Liver (tissue), 3 donors: ENCODE measurements around the gene TMEM163.

Experiments used
- CTCF ChIP-seq: fragments of 150-350 bp; IDR thresholded peaks from 2 replicates; pipeline ENCODE4 v1.5.1; 2017; ENCODE audit warnings: improper control_type of control experiment, low read depth, low read length; ENCODE audit not compliant: missing input control
- FOXA1 ChIP-seq: IDR thresholded peaks from 2 replicates; pipeline ENCODE4 v1.6.1; 2016; ENCODE audit warnings: antibody characterized with exemption
- FOXA2 ChIP-seq: IDR thresholded peaks from 2 replicates; pipeline ENCODE4 v1.6.1; 2016; ENCODE audit warnings: antibody characterized with exemption
- HNF4A ChIP-seq, 2 donors: conservative IDR thresholded peaks; 2 replicates each; pipeline ENCODE4 v1.6.1; 2016; ENCODE audit warnings: antibody characterized with exemption in 2 of 2, mild to moderate bottlenecking in 2 of 2
- JUND ChIP-seq, 2 donors: IDR thresholded peaks; 2 replicates each; pipeline ENCODE4 v1.6.1; 2016; ENCODE audit warnings: antibody characterized with exemption in 2 of 2
- NR2F2 ChIP-seq: IDR thresholded peaks from 2 replicates; pipeline ENCODE4 v1.6.1; 2016; ENCODE audit warnings: antibody characterized with exemption
- RXRA ChIP-seq, 2 donors: IDR thresholded peaks; 2 replicates each; pipeline ENCODE4 v1.6.1; 2017 to 2018; ENCODE audit warnings: antibody characterized with exemption in 2 of 2, mild to moderate bottlenecking in 1 of 2
- SP1 ChIP-seq: IDR thresholded peaks from 2 replicates; pipeline ENCODE4 v1.6.1; 2018; ENCODE audit warnings: antibody characterized with exemption, mild to moderate bottlenecking
- TAF1 ChIP-seq: conservative IDR thresholded peaks from 2 replicates; pipeline ENCODE4 v1.6.1; 2016; ENCODE audit warnings: antibody characterized with exemption, mild to moderate bottlenecking
- YY1 ChIP-seq: IDR thresholded peaks from 2 replicates; pipeline ENCODE4 v1.6.1; 2016; ENCODE audit warnings: antibody characterized with exemption, mild to moderate bottlenecking
- TF ChIP-seq, protein P1 (sequence below): IDR thresholded peaks from 2 replicates; pipeline ENCODE4 v1.6.1; 2016; ENCODE audit warnings: antibody characterized with exemption, mild to moderate bottlenecking
- TF ChIP-seq, protein P2 (sequence below): IDR thresholded peaks from 2 replicates; pipeline ENCODE4 v1.6.1; 2016; ENCODE audit warnings: antibody characterized with exemption
- donor health status: healthy.
- donor health status: healthy.

GRCh38 chr2:134676960-134677359 is 41.8 kb downstream of the TMEM163 start:
- TF ChIP-seq CTCF, result no peak
- TF ChIP-seq, protein P1, sequence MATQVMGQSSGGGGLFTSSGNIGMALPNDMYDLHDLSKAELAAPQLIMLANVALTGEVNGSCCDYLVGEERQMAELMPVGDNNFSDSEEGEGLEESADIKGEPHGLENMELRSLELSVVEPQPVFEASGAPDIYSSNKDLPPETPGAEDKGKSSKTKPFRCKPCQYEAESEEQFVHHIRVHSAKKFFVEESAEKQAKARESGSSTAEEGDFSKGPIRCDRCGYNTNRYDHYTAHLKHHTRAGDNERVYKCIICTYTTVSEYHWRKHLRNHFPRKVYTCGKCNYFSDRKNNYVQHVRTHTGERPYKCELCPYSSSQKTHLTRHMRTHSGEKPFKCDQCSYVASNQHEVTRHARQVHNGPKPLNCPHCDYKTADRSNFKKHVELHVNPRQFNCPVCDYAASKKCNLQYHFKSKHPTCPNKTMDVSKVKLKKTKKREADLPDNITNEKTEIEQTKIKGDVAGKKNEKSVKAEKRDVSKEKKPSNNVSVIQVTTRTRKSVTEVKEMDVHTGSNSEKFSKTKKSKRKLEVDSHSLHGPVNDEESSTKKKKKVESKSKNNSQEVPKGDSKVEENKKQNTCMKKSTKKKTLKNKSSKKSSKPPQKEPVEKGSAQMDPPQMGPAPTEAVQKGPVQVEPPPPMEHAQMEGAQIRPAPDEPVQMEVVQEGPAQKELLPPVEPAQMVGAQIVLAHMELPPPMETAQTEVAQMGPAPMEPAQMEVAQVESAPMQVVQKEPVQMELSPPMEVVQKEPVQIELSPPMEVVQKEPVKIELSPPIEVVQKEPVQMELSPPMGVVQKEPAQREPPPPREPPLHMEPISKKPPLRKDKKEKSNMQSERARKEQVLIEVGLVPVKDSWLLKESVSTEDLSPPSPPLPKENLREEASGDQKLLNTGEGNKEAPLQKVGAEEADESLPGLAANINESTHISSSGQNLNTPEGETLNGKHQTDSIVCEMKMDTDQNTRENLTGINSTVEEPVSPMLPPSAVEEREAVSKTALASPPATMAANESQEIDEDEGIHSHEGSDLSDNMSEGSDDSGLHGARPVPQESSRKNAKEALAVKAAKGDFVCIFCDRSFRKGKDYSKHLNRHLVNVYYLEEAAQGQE, result no peak
- TF ChIP-seq JUND (IDR thresholded peaks at IDR 0.05), result no peak
- TF ChIP-seq YY1, result no peak
- no peak for TF ChIP-seq HNF4A (conservative IDR thresholded peaks at IDR 0.05)
- no peak for TF ChIP-seq FOXA1
- no peak for TF ChIP-seq FOXA2
- TF ChIP-seq TAF1, result no peak
- TF ChIP-seq SP1, result no peak
- no peak for TF ChIP-seq RXRA (IDR thresholded peaks at IDR 0.05)
- TF ChIP-seq, protein P2, sequence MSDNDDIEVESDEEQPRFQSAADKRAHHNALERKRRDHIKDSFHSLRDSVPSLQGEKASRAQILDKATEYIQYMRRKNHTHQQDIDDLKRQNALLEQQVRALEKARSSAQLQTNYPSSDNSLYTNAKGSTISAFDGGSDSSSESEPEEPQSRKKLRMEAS, result no peak
- no peak for TF ChIP-seq NR2F2
